Measurements from ENCODE around the gene LRFN3.
"Not testable (repeated sequence)": the region's sequence is repeated elsewhere in the genome, so short reads cannot be mapped to it uniquely, and the experiment has no call there.

LRFN3 gene

DNA sequence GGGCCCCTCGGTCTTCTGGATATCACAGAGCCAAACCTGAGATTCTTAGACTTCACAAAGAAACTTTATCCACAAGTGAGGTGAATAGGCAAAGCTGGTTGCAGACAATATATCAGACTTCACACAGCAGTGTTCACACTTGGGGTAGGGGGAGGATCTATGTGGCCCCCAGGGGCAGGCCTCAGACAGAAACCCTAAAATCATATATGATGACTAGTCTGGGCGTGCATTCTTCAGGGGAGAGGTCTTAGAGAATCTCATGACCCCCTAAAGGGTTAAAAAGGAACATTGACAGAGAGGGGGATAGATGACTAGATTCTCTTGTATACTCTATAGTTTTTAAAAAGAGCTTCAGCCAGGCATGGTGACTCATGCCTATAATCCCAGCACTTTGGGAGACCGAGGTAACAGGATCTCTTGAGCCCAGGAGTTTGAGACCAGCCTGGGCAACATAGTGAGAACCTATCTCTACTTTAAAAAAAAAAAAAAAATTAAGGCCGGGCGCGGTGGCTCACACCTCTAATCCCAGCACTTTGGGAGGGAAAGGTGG lies 30.9 kb upstream of the LRFN3 start:
- DNase-seq, result no peak

- DNase-seq, result no peak
Measured at GRCh38 chr19:35907377-35907745, 28.8 kb upstream of the LRFN3 start.

DNA sequence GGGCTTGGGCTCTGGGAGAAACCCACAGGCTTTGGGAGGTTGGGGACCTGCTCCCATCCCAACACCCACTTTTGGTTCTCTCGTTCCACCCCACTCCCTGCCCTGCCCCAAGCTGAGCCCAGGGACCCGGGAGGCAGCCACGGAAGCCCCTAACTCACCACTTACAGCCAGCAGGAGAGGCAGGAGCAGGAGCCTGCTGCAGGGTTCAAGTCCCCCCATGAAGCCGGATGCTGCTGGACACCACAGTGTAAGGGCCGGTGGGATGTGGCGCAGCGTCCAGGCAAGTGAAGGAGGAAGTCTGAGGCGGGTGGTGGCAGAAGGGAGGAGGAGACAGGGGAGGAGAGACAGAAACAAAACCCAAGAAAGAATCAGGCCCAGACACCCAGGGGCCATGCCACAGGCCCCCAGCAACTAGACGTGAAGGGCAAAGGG lies 28.1 kb upstream of the LRFN3 start, which contains the start of gene TYROBP:
Gene TYROBP, minus strand, starts transcription at position 286 of the 432 bp plus-strand sequence. Its CDS starts 67 bp downstream, at position 219.
- DNase-seq, result no peak

GRCh38 chr19:35908973-35909683 lies 27.0 kb upstream of the LRFN3 start:
- DNase-seq, result no peak

- no peak for DNase-seq
Measured at GRCh38 chr19:35909684-35910035, 26.5 kb upstream of the LRFN3 start.

GRCh38 chr19:35910355-35910754 lies 25.8 kb upstream of the LRFN3 start:
- DNase-seq, result not testable (repeated sequence)

- DNase-seq, result no peak
Measured at GRCh38 chr19:35911173-35911572, 25.0 kb upstream of the LRFN3 start.

GRCh38 chr19:35911790-35912189 lies 24.4 kb upstream of the LRFN3 start:
- DNase-seq, result peak; percentile 45 to 57

DNA sequence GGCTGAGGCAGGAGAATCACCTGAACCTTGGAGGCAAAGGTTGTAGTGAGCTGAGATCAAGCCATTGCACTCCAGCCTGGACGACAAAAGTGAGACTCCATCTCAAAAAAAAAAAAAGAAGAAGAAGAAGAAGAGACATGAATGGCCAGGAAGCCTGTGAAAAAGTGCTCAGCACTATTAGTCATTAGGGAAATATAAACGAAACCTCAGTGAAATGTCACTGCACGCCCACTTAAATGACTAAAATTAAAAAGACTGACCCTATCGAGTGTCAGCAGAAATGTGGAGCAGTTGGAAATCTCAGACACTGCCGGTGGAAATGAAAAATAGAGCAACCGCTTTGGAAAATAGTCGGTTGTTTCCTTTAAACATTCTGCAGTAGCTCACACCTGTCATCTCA lies 22.6 kb upstream of the LRFN3 start:
- no peak for DNase-seq

GRCh38 chr19:35915443-35915842 lies 20.7 kb upstream of the LRFN3 start:
- no peak for DNase-seq

- no peak for DNase-seq
Measured at GRCh38 chr19:35919306-35919705, 16.9 kb upstream of the LRFN3 start.

- no peak for DNase-seq
Measured at GRCh38 chr19:35921012-35921411, 15.2 kb upstream of the LRFN3 start.

- DNase-seq, result no peak
Measured at GRCh38 chr19:35925501-35925900, 10.7 kb upstream of the LRFN3 start.

DNA sequence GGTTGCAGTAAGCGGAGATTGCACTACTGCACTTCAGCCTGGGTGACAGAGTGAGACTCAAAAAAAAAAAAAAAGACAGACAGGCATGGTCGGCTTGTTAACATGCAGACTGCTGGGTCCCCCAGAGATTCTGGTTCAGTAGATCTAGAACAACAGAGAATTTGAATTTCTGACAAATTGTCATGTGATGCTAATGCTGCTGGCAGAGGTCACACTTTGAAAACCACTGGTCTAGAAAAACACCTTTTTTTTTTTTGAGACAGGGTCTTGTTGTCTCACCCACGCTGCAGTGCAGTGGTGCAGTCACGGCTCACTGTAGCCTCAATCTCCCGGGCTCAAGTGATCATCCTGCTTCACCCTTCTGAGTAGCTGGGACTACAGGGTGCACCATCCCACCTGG lies 7.7 kb upstream of the LRFN3 start:
- DNase-seq, result no peak

- no peak for DNase-seq
Measured at GRCh38 chr19:35929876-35930275, 6.3 kb upstream of the LRFN3 start.

DNA sequence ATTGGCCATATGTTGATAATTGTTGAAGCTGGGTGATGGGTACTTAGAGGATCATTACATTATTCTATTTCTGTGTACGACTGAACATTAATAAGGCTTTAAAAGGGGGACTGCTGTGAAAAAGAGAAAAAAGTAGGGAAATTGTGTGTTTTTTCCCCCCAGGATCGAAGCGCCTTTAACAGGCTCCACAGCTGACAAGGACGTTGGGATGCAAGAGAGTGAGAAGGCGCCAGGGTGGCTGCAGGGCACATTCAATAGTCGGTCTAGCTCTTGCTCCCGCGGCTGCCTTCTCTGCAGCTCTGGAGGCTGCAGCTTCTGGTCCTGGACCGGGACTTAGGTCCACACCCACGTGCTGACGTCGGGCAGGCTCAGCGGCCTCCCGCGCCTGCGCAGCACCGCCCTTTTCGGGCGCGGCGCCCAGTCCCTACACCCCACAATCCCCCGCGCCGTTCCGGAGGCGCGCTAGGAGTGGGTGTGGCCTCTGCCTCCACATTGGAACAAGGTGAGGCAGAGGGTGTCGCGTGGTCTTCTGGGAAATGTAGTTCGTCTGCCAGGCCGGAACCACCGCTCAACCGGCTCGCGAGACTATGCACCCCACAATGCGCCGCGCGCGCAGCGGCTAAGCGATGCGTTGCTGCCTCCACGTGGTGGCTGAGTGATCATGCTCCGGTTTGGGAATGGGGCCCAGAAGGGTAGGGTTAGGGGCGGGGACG lies 4.9 kb upstream of the LRFN3 start:
- DNase-seq, result peak; percentile 99

DNA sequence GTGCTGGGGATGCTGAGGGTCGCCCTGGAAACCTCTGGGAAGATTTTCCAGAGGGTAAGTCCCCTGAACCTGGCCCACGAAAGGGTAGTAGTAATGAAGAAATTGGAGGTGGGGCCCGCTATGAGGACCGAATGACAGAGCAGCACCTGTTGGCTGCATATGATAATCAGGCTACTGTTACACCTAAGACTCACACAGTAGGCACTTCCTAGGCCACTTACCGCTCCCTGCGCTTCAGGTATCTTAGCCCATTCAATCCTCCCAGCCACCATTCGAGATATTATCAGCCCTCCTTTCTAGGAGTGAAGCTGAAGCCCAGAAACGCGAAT lies 4.3 kb upstream of the LRFN3 start:
- no peak for DNase-seq

- DNase-seq, result no peak
Measured at GRCh38 chr19:35932291-35932936, 3.8 kb upstream of the LRFN3 start.

- no peak for DNase-seq
Measured at GRCh38 chr19:35936738-35937268, 629 bp downstream of the LRFN3 start.

- no peak for DNase-seq
Measured at GRCh38 chr19:35937345-35938281, 1.4 kb downstream of the LRFN3 start.

DNA sequence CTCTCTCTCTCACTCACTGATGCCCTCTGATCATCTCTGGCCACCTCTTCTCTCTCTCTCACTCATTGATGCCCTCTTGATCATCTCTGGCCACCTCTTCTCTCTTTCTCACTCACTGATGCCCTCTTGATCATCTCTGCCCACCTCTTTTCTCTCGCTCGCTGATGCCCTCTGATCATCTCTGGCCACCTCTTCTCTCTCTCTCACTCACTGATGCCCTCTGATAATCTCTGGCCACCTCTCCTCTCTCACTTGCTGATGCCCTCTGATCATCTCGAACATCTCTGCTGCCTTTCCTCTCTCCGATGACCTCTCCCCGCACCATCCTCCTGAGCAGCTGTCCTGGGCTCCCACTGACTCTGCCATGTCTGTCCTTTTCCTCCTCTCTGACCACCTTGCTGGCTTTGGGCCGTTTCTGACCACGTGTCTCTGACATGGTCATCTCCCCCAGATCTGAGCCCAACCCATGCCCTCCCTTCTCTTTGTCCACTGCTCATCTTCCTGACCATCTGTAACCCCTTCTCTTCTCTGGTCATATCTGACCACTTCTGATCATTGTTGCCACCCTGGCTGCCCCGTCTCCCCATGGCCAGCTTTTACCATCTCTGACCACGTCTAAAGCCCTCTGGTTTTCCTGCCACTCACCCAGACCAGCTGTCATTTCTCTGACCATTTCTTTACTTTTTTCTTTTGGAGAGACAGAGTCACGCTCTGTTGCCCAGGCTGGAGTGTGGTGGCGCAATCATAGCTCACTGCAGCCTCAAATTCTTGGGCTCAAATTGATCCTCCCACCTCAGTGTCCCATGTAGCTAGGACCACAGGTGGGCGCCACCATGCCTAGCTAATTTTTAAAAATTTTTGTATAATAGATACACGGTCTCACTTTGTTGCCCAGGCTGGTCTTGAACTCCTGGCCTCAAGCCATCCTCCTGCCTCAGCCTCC lies 2.4 kb downstream of the LRFN3 start:
- no peak for DNase-seq

Measured in activated CD4-positive, alpha-beta T cell treated with anti-CD3 and anti-CD28 coated beads, Interleukin-2, amount 50 U/mL, for 48 hours (primary cell).